Central memory CD4-positive, alpha-beta T cell (primary cell): ENCODE data around the gene AADACL2.
"Not testable (repeated sequence)": the region's sequence is repeated elsewhere in the genome, so short reads cannot be mapped to it uniquely, and the experiment has no call there.

Source experiments
- DNase-seq: peaks from one replicate; pipeline ENCODE4 v3.0.0; 2022

Gene AADACL2

GRCh38 chr3:151766454-151766853, 32.7 kb downstream of the AADACL2 start:
- no peak for DNase-seq

DNA sequence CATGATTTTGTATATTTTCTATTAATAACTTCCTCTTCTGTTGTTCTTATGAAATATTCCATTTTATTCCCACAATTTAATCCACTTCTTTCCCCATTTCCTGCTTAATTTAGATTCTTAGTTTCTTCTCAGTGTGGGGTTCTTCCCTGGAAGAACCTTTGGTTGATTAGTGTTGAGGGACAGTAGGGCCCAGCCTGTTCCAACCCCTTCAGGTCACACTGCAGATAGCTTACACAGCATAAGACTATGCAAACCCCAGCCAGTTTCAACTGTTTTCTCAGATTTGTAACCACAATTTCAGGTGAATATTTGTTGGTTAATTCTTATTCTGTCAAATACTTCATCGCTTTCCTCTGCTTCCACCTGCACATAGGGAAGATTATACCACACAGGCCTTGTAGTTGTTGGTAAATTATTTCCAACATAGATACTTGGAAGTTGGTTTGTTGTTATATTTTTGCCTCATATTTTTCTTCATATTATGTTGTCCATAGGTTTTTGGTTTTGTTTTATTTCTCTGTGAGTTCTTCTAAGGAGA, 34.7 kb downstream of the AADACL2 start:
- no peak for DNase-seq

- DNase-seq = no peak
These were observed 35.4 kb downstream of the AADACL2 start for GRCh38 chr3:151769175-151769574.

DNA sequence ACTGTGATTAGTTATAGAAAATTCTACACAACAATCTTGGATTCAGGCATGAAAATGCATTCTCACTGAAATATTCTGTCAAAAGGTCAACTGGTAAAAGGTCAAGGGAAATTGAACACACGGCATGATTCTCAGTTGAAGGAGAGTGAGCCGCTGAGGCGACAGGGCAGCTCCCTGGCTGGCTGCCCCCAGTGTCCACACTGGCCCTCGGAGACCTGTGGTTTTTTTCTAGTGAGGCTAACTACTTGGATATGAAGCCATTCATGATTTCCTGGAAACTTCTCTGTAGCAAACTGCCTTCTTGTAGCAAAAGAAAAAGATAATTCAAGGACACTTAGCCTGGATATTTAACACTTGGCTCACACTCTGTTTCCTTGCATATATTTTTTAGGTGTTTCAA, 37.2 kb downstream of the AADACL2 start:
- DNase-seq = no peak

DNA sequence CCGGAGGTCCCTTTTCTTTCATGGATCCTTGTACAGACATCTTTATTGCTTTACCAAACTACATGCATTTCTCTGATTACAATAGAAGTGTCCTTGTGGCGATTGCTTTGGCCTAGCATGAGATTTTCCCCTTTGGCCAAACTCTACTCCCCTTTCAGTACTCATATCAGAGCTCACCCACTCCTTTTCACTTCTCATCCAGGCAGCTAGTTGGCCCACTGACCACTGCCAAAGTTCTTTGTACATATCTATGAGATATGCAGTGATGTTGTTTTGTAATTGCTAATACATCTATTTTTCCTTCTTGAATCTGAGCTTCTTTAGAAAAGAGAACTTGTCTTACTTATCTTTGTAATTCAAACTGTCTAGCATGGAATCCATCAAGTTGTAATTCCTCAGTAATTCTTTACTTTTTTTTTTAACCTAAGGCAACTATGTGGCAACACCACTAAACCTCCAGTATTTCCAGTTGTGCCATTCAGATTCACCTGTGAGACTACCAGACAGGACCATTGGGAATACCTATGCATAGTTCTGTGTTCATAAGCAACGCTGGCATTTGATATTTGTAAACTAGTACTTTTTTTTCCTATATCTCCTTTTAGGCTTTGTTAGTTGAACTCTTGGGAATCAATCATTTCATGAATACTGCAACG, 39.2 kb downstream of the AADACL2 start:
- no peak for DNase-seq

DNA sequence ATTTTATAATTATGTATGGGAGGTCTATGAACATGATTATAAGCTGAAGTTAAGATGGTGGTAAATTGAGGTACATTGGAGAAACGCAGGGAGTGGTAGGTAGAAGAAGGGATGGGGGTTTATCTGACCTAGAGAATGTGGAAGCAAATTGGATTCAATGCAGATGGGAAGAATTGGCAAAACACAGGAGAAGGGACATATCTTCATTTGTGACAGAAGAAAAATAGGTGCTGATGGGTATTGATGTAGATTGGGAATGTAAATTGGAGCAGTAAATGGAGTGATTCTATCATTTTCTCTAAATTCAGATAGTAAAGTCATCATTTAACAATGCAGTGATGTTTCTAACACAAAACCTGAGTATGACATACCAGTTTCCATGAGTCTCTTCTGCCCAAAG, 40.5 kb downstream of the AADACL2 start:
- no peak for DNase-seq

DNA sequence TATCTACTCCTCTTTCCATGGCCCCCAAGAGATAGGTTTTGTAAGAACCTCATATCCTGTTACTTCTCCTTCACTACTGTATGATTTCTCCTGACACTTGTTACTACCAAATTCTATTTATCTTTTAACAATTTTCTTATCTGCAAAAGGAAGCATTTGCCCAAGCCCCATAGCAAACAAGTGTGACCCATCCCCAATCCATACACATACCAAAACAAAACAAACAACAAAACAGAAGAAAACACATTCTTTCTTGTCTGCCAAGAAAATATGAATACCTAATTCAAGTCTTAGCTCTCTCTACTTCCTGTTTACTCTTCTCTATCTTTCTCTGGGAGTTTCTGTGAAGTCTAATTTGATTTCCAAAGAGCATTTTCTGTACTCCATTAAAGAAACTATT, 41.2 kb downstream of the AADACL2 start:
- DNase-seq = no peak

DNA sequence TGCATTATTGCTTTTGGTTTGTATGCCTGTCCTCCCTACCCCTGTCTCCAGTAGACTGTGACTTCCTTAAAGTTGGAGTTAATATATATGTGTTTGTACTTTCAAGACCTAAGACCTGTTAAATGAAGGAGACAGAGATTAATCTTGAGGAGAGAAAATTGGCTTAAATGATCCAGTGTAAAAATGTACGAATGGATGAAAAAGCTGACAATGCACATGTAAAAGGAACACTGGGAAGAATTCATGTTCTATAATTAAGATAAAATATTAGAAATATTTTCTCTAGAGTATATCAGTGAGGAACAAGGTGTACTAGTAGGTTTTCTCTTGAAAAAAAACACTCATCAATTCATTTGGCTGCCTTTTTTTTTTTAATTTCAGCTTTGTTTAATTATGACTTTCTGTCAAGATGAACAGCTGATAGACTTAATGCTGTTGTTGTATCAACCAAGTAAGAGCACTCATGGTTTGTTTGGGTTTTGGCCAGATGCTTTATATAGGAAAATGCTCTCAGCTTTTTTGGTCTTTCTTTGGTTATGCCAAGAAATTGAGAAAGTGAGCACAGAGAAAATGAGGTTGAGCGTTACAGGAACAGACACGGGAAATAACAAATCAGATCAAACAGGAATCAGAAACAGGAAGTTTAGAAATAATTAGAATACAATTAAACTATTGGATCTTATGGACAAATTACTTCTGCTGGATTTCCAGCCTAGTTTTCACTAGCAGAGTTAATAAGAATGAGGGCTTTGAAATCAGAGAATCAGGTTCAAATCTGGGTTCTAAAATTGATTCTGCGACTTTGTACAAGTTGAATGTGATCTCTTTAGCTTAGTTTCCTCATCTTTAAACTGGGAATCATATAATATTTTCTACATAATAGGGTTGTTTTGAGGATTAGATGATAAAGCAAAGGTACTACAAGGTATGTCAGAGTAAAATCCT, 41.9 kb downstream of the AADACL2 start:
- DNase-seq = no peak

DNA sequence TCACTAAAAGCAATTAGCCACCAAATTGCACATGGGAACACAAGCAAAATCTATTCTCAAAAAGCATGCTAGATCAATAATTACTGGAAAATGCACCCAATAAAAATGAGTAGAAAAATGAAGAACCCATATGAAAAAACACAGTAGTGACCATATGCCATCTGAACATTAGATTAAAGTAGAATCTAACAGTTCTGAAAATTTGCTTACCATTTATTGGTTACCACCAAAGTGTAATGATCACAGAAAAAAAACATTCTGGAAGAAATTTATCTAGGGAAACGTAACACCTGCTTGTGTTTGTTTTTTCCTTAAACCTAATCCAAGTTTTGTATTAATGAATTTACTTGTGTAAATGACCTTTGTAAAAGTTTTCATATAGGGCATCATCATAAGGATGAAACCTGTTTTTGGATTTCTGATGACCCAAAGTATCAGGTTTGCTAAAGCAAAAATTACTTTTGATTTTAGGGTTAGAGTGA, 42.6 kb downstream of the AADACL2 start:
- DNase-seq = no peak

DNA sequence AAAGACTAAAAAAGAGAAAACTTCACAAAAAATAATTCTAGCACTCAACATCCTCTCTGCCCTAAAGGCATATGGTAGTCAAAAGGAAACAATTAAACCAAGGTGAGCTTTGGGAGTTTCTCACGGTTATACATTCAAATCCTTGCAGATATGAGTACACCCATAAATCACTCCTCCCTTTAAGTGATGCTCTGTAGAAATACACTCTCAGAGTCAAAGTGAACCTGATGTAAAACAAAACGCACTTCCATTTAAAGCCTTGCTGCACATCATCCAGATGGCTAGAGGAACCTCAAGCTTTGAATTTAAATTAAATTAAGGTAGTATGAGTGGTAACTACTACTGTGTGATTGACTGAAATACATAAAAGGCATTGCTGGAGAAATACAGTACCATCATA, 44.2 kb downstream of the AADACL2 start:
- no peak for DNase-seq

DNA sequence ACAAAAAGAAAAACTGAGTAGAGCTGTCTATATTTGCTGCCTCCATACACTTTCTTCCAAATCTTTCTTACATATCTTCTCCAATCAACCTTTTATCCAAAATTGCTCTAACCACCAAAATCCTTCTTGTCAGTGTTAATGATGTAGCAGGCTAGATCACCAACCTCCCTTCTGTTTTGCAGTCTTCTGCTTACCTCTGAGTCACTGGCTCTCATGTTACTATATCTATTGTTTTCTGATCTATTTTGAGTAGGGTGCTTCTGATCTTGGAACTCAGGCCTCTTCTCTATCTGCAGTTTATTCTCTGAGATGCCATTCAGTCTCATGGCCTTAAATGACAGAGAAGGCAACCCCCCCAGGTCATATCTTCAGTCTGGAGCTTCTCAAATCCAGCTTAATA, 53.9 kb downstream of the AADACL2 start:
- DNase-seq = no peak

GRCh38 chr3:151788401-151788800, 54.7 kb downstream of the AADACL2 start:
- DNase-seq = no peak

DNA sequence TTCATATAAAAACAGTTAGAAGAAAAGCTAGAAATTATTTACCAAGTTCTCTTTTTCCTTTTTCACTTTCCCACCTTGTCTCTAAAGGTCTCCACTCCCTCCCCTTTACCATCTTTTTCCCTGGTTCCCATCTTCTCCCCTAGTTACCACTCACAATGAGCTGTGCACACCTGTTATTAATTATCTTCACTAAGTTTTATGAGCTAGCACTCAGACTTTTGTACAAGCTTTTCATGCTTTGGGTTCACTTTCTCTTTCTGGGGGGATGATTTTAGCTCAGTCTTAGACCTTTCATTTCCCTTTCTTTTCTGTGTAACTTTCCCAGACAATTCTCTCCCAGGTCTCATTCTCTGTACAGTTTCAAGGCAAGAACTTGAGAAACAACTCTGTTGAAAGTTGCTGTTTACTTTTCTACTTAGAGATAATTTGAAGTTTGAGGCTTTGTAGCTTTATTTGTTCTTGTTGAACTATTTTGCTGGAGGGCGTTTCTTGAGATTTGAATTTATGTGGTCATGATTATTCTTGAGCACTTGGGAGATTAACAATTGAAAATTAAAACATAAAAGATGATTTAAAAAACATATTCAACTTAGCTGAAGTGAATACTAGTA, 56.2 kb downstream of the AADACL2 start:
- no peak for DNase-seq

DNA sequence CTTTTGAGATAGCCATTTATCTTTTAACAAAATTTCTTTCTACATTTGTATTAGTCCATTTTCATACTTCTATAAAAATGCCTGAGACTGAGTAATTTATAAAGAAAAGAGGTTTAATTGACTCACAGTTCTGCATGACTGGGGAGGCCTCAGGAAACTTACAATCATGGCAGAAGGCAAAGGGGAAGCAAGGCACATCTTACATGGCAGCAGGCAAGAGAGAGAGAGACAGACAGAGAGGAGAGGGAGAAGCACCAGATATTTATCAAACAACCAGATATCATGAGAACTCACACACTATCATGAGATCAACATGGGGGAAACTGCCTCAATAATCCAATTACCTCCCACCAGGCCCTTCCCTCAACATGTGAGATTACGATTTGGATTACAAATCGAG, 57.0 kb downstream of the AADACL2 start:
- DNase-seq = not testable (repeated sequence)

GRCh38 chr3:151792411-151792810, 58.7 kb downstream of the AADACL2 start:
- DNase-seq = no peak

DNA sequence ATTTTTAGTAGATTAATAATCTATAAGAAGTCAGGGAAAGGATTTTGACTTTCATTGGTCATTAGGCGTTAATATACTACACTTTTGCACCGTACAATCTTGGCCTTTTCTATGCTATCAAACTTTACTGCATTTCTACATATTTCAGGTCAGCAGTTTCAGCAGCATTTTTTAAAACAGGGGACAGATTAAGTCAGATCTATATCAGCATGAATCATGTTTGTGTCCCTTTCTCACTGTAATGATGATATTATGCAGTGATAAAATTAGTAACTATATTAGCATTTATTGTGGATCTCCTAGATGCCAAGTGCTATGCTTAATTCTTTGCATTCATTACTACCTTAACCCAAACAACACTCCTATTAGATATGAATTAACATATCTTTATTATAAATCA, 59.9 kb downstream of the AADACL2 start:
- no peak for DNase-seq

DNA sequence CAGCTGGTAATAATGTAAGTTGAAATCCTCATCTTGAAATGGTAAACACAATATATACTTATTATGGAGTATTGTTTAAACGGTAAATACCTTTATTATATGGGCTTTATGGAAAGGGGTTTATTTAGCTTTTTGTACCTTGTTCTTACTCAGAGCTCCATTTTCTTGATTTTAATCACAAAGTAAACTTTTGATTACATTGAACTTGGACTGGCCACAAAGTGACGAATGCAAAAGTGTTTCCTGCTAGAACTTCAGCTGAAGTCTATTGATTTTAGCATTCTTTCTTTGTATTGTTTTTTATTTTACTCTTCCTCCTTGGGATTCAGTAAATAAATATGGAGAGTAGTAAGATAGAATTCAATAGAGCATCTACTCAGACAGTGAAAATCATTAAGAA, 60.4 kb downstream of the AADACL2 start:
- no peak for DNase-seq

DNA sequence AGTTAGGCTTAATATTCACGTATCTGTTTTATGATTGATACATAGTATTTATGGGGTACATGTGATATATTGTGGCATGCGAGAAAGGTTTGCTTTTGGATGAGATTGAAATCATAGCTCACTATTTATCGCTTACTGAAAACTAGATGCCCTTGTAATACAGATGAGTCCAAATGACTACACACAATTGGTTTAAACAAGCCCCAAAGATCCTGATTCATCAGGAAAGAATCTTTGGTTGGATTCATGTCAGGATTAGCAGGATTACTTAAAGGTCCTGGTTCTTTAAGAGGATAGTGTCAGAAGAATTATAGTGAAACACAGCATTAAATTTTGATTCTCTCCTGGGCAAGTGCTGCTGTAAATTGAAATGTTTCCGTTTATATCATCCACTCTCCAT, 61.5 kb downstream of the AADACL2 start:
- no peak for DNase-seq

DNA sequence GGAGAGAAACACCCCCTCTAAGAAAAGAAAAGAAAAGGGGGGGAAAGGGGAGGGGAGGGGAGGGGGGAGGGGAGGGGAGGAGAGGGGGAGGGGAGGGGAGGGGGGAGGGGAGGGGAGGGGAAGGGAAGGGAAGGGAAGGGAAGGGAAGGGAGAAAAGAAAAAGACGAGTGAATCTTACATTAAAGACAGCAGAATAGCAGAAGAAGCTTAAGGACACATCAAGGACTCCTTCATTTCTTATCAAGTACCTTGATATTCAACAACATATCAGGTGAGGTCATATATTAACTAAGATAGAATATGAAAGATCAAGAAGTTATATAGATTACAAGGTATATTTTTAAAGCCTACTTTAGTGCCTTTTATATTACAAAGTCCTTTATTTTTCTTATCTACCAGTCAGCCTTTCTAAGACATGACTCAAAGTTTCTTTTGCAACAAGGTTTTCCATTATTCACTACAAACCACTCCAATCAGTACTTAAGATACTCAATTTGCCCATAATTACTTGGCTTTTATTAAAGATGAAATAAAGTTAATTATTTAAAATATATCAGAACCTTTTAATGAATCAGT, 62.5 kb downstream of the AADACL2 start:
- DNase-seq = no peak

DNA sequence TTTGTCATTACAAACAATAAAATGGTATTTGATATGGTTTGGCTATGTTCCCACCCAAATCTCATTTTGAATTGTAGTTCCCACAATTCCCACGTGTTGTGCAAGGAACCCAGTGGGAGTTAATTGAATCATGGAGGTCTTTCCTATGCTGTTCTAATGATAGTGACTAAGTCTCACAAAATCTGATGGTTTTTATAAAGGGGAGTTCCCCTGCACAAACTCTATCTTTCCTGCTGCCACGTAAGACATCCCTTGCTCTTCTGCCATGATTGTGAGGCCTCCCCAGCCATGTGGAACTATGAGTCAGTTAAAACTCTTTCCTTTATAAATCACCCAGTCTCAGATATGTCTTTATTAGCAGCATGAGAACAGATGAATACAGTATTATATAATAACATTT, 64.7 kb downstream of the AADACL2 start:
- DNase-seq = no peak

DNA sequence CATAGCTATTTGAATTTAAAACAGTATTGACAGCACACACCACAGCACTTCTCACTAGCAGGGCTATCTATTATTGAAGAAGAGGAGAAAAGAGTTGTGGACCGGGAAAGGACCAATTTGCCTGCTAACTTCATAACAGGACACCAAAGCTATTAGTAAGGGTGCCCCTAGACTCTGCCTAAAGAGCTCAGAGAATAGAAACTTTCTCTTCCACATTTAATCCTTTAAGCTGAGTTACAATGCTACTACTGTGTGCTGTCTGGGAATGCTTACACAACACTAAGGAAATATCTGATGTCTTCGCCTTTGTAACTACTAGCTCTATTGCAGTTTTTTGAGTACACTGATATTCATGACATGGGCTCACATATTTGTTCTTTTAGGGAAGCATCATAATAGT, 66.7 kb downstream of the AADACL2 start:
- DNase-seq = no peak

DNA sequence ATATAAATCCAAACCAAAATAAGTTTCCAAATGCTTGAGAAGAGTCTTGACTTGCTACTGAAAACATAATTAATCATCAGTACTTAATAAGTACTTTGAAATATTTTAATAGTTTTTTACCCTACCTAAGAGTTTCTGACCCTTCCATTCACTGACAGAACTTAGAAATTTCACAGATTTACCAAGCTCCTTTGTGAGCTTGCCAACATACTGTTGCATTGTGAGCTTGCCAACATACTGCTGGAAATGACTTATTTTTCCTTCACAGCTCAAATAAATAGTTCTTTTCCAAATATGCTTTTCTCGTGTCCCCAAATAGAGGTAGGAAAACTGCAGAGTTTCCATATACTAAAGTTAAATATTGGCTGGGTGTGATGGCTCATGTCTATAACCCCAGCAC, 70.5 kb downstream of the AADACL2 start:
- DNase-seq = no peak

DNA sequence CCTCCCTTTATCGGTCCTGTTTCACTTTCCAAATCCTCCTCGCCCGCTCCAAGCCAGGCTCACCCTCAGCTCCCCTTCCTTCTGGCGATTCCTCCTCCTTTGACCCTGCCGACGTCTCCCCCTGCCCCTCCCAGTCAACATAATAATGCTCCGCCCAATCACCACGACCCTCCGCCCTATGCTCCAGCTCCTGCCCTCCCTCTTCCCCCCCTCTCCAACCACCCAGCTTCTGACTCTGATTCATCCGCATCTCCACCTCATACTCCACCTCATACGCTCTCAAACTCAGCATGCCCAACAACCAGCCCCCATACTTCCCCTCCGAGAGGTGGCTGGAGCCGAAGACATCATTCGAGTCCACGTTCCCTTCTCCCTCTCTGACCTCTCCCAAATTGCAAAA, 73.1 kb downstream of the AADACL2 start:
- no peak for DNase-seq
